Measurements from ENCODE around the gene SLC25A17. TPM values are rescaled to one million over a fixed set of nuclear protein-coding genes. Genes with fewer than 3 reads are reported as not detected.
A peak's percentile ranks its signal among the peaks of the same experiment; 100 is the strongest.

The SLC25A17 gene
- total RNA-seq, 1 donor from 2014 or later, result 23.8 TPM

DNA sequence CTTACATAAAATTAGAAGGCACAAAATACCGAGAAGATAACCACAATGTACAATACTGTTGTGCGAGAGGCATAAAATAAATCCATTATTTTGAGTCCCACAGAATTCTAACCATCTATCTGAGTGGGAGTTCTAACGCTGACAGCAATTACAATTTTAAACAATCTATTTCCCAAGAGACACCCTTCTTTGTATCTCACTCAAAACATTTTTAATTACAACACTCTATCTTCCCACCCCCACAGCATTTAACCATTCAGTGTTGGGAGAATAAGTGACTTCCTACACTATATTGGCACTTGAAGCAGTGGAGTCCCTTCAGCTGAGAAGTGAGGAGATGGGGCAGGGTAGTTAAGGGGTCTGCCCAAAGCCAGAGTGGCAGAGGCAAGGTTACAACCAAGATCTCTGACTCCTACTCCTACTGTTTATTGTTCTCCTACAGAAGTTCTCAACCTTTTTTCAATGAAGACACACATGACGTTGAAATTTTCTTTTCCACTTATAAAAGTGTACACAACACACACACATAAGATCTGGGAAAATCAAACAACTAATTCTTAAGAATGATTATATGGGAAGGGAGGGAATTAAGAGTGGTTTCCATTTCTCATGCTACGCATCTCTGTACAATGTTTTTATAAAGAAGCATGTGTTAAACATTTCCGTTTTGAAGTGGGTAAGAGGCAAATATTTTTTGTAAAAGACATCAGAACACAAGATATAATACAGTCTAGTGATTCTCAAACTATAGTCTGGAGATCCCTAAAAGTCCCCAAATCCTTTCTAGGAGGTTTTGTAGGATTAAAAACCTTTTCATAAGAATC, 10.9 kb downstream of the SLC25A17 start:
- TF ChIP-seq, protein P1, sequence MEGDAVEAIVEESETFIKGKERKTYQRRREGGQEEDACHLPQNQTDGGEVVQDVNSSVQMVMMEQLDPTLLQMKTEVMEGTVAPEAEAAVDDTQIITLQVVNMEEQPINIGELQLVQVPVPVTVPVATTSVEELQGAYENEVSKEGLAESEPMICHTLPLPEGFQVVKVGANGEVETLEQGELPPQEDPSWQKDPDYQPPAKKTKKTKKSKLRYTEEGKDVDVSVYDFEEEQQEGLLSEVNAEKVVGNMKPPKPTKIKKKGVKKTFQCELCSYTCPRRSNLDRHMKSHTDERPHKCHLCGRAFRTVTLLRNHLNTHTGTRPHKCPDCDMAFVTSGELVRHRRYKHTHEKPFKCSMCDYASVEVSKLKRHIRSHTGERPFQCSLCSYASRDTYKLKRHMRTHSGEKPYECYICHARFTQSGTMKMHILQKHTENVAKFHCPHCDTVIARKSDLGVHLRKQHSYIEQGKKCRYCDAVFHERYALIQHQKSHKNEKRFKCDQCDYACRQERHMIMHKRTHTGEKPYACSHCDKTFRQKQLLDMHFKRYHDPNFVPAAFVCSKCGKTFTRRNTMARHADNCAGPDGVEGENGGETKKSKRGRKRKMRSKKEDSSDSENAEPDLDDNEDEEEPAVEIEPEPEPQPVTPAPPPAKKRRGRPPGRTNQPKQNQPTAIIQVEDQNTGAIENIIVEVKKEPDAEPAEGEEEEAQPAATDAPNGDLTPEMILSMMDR (conservative IDR thresholded peaks at IDR 0.05), result no peak
- Mint-ChIP-seq H3K9me3 (no peaks in the 10 kb centered on the region), H3K36me3 (peaks cover 18% of the 10 kb centered on the region), H3K4me3 (no peak overlapping the region), H3K4me1 (ENCODE audit: unreplicated experiment) (peaks cover 12% of the 10 kb centered on the region), H3K27ac (peak overlapping the region; percentile 4), H3K27me3 (no peaks in the 10 kb centered on the region)
- DNase-seq (ENCODE audit: extremely low spot score, unreplicated experiment), result no peak

DNA sequence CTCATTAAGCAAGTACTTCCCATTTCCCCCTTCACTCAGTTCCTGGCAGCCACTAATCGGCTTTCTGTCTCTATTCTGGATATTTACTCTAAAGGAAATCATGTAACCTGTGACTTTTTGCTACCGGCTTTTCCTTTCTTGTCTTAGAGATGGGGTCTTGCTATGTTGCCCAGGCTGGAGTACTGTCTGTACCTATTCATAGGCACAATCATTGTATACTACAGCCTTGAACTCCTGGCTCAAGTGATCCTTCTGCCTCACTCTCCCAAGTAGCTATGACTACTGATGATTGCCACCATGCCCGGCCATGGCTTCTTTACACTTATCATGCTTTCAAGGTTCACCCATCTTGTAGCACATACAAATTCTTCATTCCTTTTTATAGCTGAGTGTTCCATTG, 12.4 kb downstream of the SLC25A17 start:
- no peak for DNase-seq (ENCODE audit: extremely low spot score, unreplicated experiment)
- TF ChIP-seq, protein P1 (conservative IDR thresholded peaks at IDR 0.05), result no peak
- Mint-ChIP-seq H3K9me3 (no peaks in the 10 kb centered on the region), H3K4me3 (no peak overlapping the region), H3K27me3 (no peaks in the 10 kb centered on the region), H3K36me3 (peaks cover 22% of the 10 kb centered on the region), H3K4me1 (ENCODE audit: unreplicated experiment) (peaks cover 12% of the 10 kb centered on the region), H3K27ac (no peak overlapping the region)

DNA sequence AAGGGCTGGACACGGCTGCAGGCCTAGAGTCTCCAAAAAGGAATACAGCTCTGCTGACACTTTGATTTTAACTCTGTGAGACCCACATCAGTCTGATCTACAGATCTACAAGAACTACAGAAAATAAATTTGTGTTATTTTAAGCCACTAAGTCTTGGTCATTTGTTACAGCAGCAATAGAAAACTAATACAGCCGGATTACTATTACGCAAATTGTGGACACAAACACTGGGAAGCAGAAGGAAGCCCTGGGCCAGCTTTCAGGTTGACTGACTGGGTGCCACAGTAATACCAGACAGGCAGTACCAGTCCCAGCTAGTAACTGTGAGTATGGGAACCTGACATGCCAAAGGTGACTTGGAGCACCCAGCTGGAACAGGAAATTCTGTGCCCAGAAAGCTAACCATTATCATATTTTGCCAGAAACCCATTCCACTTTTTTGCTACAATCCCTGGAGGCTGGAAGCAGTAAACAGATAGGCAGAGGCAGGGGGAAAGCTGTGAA, 13.4 kb downstream of the SLC25A17 start:
- no peaks in the 10 kb centered on the region for H3K27me3 Mint-ChIP-seq
- peaks cover 16% of the 10 kb centered on the region for H3K4me1 Mint-ChIP-seq (ENCODE audit: unreplicated experiment)
- no peaks in the 10 kb centered on the region for H3K9me3 Mint-ChIP-seq
- H3K27ac Mint-ChIP-seq, result no peak overlapping the region
- TF ChIP-seq, protein P1 (conservative IDR thresholded peaks at IDR 0.05), result no peak
- no peak overlapping the region for H3K4me3 Mint-ChIP-seq
- H3K36me3 Mint-ChIP-seq, result peaks cover 22% of the 10 kb centered on the region
- DNase-seq (ENCODE audit: extremely low spot score, unreplicated experiment), result no peak

DNA sequence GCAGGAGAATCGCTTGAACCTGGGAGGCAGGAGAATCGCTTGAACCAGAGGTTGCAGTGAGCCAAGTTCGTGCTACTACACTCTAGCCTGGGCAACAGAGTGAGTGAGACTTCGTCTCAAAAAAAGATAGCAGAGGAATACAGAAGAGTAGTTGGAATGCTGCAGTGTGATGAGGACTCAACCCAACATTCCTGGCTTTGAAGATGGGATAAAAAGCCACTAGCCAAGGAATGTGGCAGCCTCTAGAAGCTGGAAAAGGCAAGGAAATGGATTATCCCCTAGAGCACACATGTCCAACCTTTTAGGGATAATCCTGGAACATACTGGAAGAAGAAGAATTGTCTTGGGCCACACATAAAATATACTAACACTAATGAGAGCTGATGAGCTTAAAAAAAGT, 13.9 kb downstream of the SLC25A17 start:
- H3K36me3 Mint-ChIP-seq, result peaks cover 22% of the 10 kb centered on the region
- H3K9me3 Mint-ChIP-seq, result no peaks in the 10 kb centered on the region
- no peak overlapping the region for H3K27ac Mint-ChIP-seq
- no peak for DNase-seq (ENCODE audit: extremely low spot score, unreplicated experiment)
- H3K4me1 Mint-ChIP-seq (ENCODE audit: unreplicated experiment), result peaks cover 16% of the 10 kb centered on the region
- H3K27me3 Mint-ChIP-seq, result no peaks in the 10 kb centered on the region
- no peak overlapping the region for H3K4me3 Mint-ChIP-seq
- TF ChIP-seq, protein P1 (conservative IDR thresholded peaks at IDR 0.05), result no peak

DNA sequence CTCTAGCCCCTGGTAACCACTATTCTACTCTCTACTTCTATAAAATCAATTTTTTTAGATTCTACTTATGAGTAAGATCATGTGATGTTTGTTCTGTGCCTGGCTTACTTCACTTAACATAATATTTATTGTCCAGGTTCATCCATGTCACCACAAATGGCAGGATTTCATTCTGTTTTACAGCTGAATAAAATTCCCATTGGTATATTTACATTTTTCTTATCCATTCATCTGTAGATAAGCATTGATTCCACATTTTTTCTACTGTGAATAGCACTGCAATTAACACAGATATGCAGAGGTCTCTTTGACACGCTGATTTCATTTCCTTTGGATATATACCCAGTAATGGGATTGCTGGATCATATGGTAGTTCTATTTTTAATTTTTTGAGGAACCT, 15.8 kb downstream of the SLC25A17 start:
- Mint-ChIP-seq H3K36me3 (peaks cover 25% of the 10 kb centered on the region), H3K9me3 (no peaks in the 10 kb centered on the region), H3K27ac (peak overlapping the region; percentile 34), H3K27me3 (no peaks in the 10 kb centered on the region), H3K4me1 (ENCODE audit: unreplicated experiment) (peaks cover 11% of the 10 kb centered on the region), H3K4me3 (no peak overlapping the region)
- DNase-seq (ENCODE audit: extremely low spot score, unreplicated experiment), result no peak
- TF ChIP-seq, protein P1 (conservative IDR thresholded peaks at IDR 0.05), result no peak
